IMR-90 (cell line): Measurements from ENCODE around the gene TESK2. TPM values are rescaled to one million over a fixed set of nuclear protein-coding genes. Genes with fewer than 3 reads are reported as not detected.

Source experiments
- ATAC-seq: fragments of 200-7000 bp; cut with Tn5 transposase; 2 replicates; pipeline ENCODE4 v1.9.1; 2020; ENCODE audit warnings: low read depth, mild to moderate bottlenecking, moderate library complexity
- BruUV-seq: library from RNA; stranded (reverse); fragments of 400-500 nt; replicated peaks from 2 replicates; lab custom pipeline; 2021; lab: Mats Ljungman, UMichigan
- CTCF ChIA-PET: fragments of 300-600 bp; formaldehyde crosslinking; extraction: SDS; loops from one replicate; lab custom pipeline; 2021; ENCODE audit warnings: antibody characterized with exemption; lab: Yijun Ruan, JAX
- POLR2A ChIA-PET: fragments of 300-600 bp; sonication (Branson Sonifier 250); formaldehyde crosslinking; loops from one replicate; lab custom pipeline; 2022; ENCODE audit warnings: antibody characterized with exemption; ENCODE audit not compliant: unreplicated experiment; lab: Charles Lee
- DNase-seq: peaks from one replicate; pipeline ENCODE4 v3.0.0; 2013
- H2AFZ ChIP-seq: replicated peaks from 2 replicates; pipeline ENCODE3; 2013; ENCODE audit warnings: low read length, mild to moderate bottlenecking; ENCODE audit not compliant: poor library complexity
- H2AK5ac ChIP-seq: 2 replicates; pipeline ENCODE4 v1.6.1; 2013; ENCODE audit warnings: low read depth, low read length, inconsistent platforms
- H2AK9ac ChIP-seq: replicated peaks from 2 replicates; pipeline ENCODE3; 2013; ENCODE audit warnings: mild to moderate bottlenecking, low read depth, low read length, moderate library complexity; ENCODE audit not compliant: poor library complexity
- H2BK120ac ChIP-seq: 2 replicates; pipeline ENCODE4 v1.6.1; 2013; ENCODE audit warnings: low read depth, low read length, inconsistent platforms
- H2BK15ac ChIP-seq: 3 replicates; pipeline ENCODE4 v1.6.1; 2013; ENCODE audit warnings: low read depth, low read length, inconsistent platforms
- H2BK20ac ChIP-seq: 2 replicates; pipeline ENCODE4 v1.6.1; 2013; ENCODE audit warnings: low read depth, mild to moderate bottlenecking, inconsistent platforms, low read length, moderate library complexity
- H2BK5ac ChIP-seq: 2 replicates; pipeline ENCODE4 v1.6.1; 2013; ENCODE audit warnings: mild to moderate bottlenecking, low read depth, low read length, inconsistent platforms; ENCODE audit not compliant: poor library complexity, severe bottlenecking
- H3K14ac ChIP-seq: replicated peaks from 2 replicates; pipeline ENCODE4 v1.6.1; 2013; ENCODE audit warnings: low read depth, low read length, inconsistent platforms
- H3K18ac ChIP-seq: 2 replicates; pipeline ENCODE4 v1.6.1; 2013; ENCODE audit warnings: low read depth, low read length, control low read depth
- H3K23ac ChIP-seq: 2 replicates; pipeline ENCODE4 v1.6.1; 2013; ENCODE audit warnings: low read depth, low read length, inconsistent platforms
- H3K27ac ChIP-seq: 2 replicates; pipeline ENCODE4 v1.5.1; 2013; ENCODE audit warnings: mild to moderate bottlenecking, control low read depth, low read length; ENCODE audit not compliant: insufficient read depth
- H3K27me3 ChIP-seq: 2 replicates; pipeline ENCODE4 v1.6.1; 2013; ENCODE audit warnings: low read length; ENCODE audit not compliant: control insufficient read depth, insufficient read depth
- H3K36me3 ChIP-seq: 2 replicates; pipeline ENCODE4 v1.6.1; 2013; ENCODE audit warnings: low read length, mixed read lengths; ENCODE audit not compliant: control insufficient read depth, insufficient read depth
- H3K4ac ChIP-seq: 2 replicates; pipeline ENCODE4 v1.6.1; 2013; ENCODE audit warnings: low read depth, low read length, inconsistent platforms
- H3K4me1 ChIP-seq: 2 replicates; pipeline ENCODE4 v1.6.1; 2013; ENCODE audit warnings: low read length, mixed read lengths; ENCODE audit not compliant: control insufficient read depth, insufficient read depth
- H3K4me2 ChIP-seq: 2 replicates; pipeline ENCODE4 v1.6.1; 2013; ENCODE audit warnings: low read depth, mild to moderate bottlenecking, control low read depth, low read length, moderate library complexity
- H3K4me3 ChIP-seq: 2 replicates; pipeline ENCODE4 v1.5.1; 2013; ENCODE audit warnings: low read depth, mild to moderate bottlenecking, control low read depth, low read length, moderate library complexity; ENCODE audit not compliant: insufficient read depth
- H3K56ac ChIP-seq: 2 replicates; pipeline ENCODE4 v1.6.1; 2013; ENCODE audit warnings: low read length, inconsistent platforms; ENCODE audit not compliant: insufficient read depth; ENCODE audit errors: extremely low read depth
- H3K79me1 ChIP-seq, 2 experiments: 2 replicates each; pipeline ENCODE4 v1.6.1; 2013; ENCODE audit warnings: low read length in 2 of 2, inconsistent platforms in 1 of 2, low read depth in 1 of 2
- H3K9ac ChIP-seq: 2 replicates; pipeline ENCODE4 v1.6.1; 2013; ENCODE audit warnings: low read depth, low read length, control low read depth
- H3K9me1 ChIP-seq: 2 replicates; pipeline ENCODE4 v1.6.1; 2013; ENCODE audit warnings: low read length, inconsistent platforms; ENCODE audit not compliant: insufficient read depth
- H3K9me3 ChIP-seq: 2 replicates; pipeline ENCODE4 v1.6.1; 2013; ENCODE audit warnings: low read length; ENCODE audit not compliant: control insufficient read depth, insufficient read depth
- H4K20me1 ChIP-seq: 2 replicates; pipeline ENCODE4 v1.6.1; 2013; ENCODE audit warnings: low read length, inconsistent platforms; ENCODE audit not compliant: insufficient read depth
- H4K5ac ChIP-seq: 2 replicates; pipeline ENCODE4 v1.6.1; 2013; ENCODE audit warnings: mild to moderate bottlenecking, low read depth, low read length, control low read depth
- H4K8ac ChIP-seq, 2 experiments: 2 replicates each; pipeline ENCODE4 v1.6.1; 2013; ENCODE audit warnings: low read depth in 2 of 2, low read length in 2 of 2, control low read depth in 1 of 2, inconsistent platforms in 1 of 2
- H4K91ac ChIP-seq: 2 replicates; pipeline ENCODE4 v1.6.1; 2013; ENCODE audit warnings: low read depth, low read length, inconsistent platforms; ENCODE audit not compliant: insufficient read depth
- CHD1 ChIP-seq: IDR thresholded peaks from 2 replicates; pipeline ENCODE4 v1.6.1; 2012; ENCODE audit warnings: low read depth, low read length, improper control_type of control experiment
- CTCF ChIP-seq: conservative IDR thresholded peaks from 2 replicates; pipeline ENCODE4 v1.5.1; 2012; ENCODE audit warnings: mild to moderate bottlenecking, low read depth, low read length, improper control_type of control experiment
- ELK1 ChIP-seq: fragments of 150-350 bp; IDR thresholded peaks from 2 replicates; pipeline ENCODE4 v1.6.1; 2016; ENCODE audit warnings: low read depth, mild to moderate bottlenecking, low read length, moderate library complexity, borderline replicate concordance
- MAZ ChIP-seq: IDR thresholded peaks from 2 replicates; pipeline ENCODE4 v1.6.1; 2012; ENCODE audit warnings: low read depth, mild to moderate bottlenecking, low read length, improper control_type of control experiment, moderate library complexity, borderline replicate concordance
- NFE2L2 ChIP-seq: fragments of 150-350 bp; IDR thresholded peaks from 2 replicates; pipeline ENCODE4 v1.6.1; 2016; ENCODE audit warnings: low read depth, mild to moderate bottlenecking, low read length
- RCOR1 ChIP-seq: IDR thresholded peaks from 2 replicates; pipeline ENCODE4 v1.6.1; 2012; ENCODE audit warnings: mild to moderate bottlenecking, low read length, improper control_type of control experiment; ENCODE audit not compliant: insufficient replicate concordance
- RFX5 ChIP-seq: IDR thresholded peaks from 2 replicates; pipeline ENCODE4 v1.8.0; 2012; ENCODE audit warnings: low read depth, mild to moderate bottlenecking, low read length, moderate library complexity
- SMC3 ChIP-seq: fragments of 150-350 bp; IDR thresholded peaks from 2 replicates; pipeline ENCODE4 v1.6.1; 2016; ENCODE audit warnings: low read depth, mild to moderate bottlenecking, antibody characterized with exemption, low read length, moderate library complexity
- WGBS, 2 experiments: methylation state at CpG; one replicate each; pipeline versions ENCODE4 v1.1.5 to v1.1.7; 2013; ENCODE audit warnings: missing lambda C conversion rate in 2 of 2; ENCODE audit not compliant: insufficient read length in 1 of 2; ENCODE audit errors: extremely low coverage in 2 of 2; 5-methylcytosine and 5-hydroxymethylcytosine counted together
- dilution Hi-C: fragments of 300-500 bp; cut with HindIII; formaldehyde crosslinking; loops from one replicate; pipeline ENCODE4 v1.14.3; 2018; ENCODE audit warnings: low sequenced_read_pairs; ENCODE audit not compliant: unreplicated experiment
- in situ Hi-C: fragments of 300-500 bp; cut with MboI; formaldehyde crosslinking; loops from 3 replicates; pipeline ENCODE4 v1.14.3; 2019; ENCODE audit warnings: low sequenced_read_pairs, inconsistent platforms, mixed read lengths
- intact Hi-C: fragments of 100-400 bp; cut with micrococcal nuclease; formaldehyde crosslinking; loops from 2 replicates; pipeline ENCODE4 v1.10.0; 2022
- polyA plus RNA-seq, 3 experiments: library from polyadenylated mRNA; depleted of rRNA; stranded (reverse); fragments of >200 nt; gene quantifications; 2 replicates each; pipeline ENCODE4 v1.2.3, GENCODE V29; 2012; ENCODE audit warnings: low replicate concordance in 1 of 3
- total RNA-seq: library from RNA; depleted of rRNA; stranded (reverse); fragments of >200 nt; gene quantifications from 2 replicates; pipeline ENCODE4 v1.2.3, GENCODE V29; 2012

The TESK2 gene
- total and polyA plus RNA-seq, 2 of the 4 experiments (the other 2 are of a cell fraction), result 0.90 to 1.3 TPM

- no peaks in the 10 kb centered on the region for H3K9me3 ChIP-seq
- H3K79me1 ChIP-seq, result peaks cover 0 to 11% of the 10 kb centered on the region in 2 experiments; a peak in 2 of 4 replicates
- no peak overlapping the region for H4K91ac ChIP-seq
- no peak overlapping the region for H2BK20ac ChIP-seq
- H4K5ac ChIP-seq, result no peak overlapping the region
- H3K23ac ChIP-seq, result no peak overlapping the region
- no peak overlapping the region for H2BK120ac ChIP-seq
- CTCF ChIA-PET, result no interaction called here
- no peaks in the 10 kb centered on the region for H3K9me1 ChIP-seq
- H4K8ac ChIP-seq, result no peak overlapping the region
- no peak overlapping the region for H3K14ac ChIP-seq
- H3K9ac ChIP-seq, result no peak overlapping the region
- peaks cover 4% of the 10 kb centered on the region; the same call in 1 of the 2 replicates for H3K4me1 ChIP-seq
- BruUV-seq, result no TSS peak
- intact Hi-C loops, result loop anchor here (10.0 kb wide), 1 partner anchor 502 kb away; the partner anchor contains the start of genes BTBD19, DYNLT4 and PLK3
- H3K36me3 ChIP-seq, result no peaks in the 10 kb centered on the region
- no peaks in the 10 kb centered on the region for H3K27me3 ChIP-seq
- no peak overlapping the region for H2AK5ac ChIP-seq
- POLR2A ChIA-PET, result no interaction called here
- no peak overlapping the region for H3K27ac ChIP-seq
- H2AK9ac ChIP-seq, result no peak overlapping the region
- WGBS, 2 experiments, result no CpG with 5 or more reads among the region's 3 CpGs
- DNase-seq (no peak), ATAC-seq (no peak)
- no peak overlapping the region for H2BK15ac ChIP-seq
- H3K56ac ChIP-seq, result no peak overlapping the region
- H3K4me3 ChIP-seq, result no peak overlapping the region
- no peak overlapping the region for H3K4me2 ChIP-seq
- dilution Hi-C loops, result no loop called here
- in situ Hi-C loops, result loop anchor here (10.0 kb wide), 1 partner anchor 472 kb away; no protein-coding TSS in a partner anchor
- H2BK5ac ChIP-seq, result no peak overlapping the region
- H3K4ac ChIP-seq, result no peak overlapping the region
- H2AFZ ChIP-seq, result no peak overlapping the region
- TF ChIP-seq RFX5 (no peak), SMC3 (no peak), CTCF (no peak), ELK1 (no peak), CHD1 (no peak), RCOR1 (no peak), NFE2L2 (no peak), MAZ (no peak)
- no peak overlapping the region for H3K18ac ChIP-seq
- no peaks in the 10 kb centered on the region for H4K20me1 ChIP-seq
Measured at GRCh38 chr1:45306905-45307304, 184.1 kb downstream of the TESK2 start.
